Osteoblast (primary cell): ENCODE data around the gene TEX261. TPM values are rescaled to one million over a fixed set of nuclear protein-coding genes. Genes with fewer than 3 reads are reported as not detected.

ENCODE experiments used
- DNase-seq: peaks from one replicate; pipeline ENCODE4 v3.0.0; 2011; ENCODE audit warnings: low spot score, mixed read lengths; ENCODE audit not compliant: insufficient read length; ENCODE audit errors: missing footprints
- H2AFZ ChIP-seq: 2 replicates; pipeline ENCODE4 v1.6.0; 2011; ENCODE audit warnings: mild to moderate bottlenecking, low read length
- H3K27ac ChIP-seq: 2 replicates; pipeline ENCODE4 v1.5.1; 2011; ENCODE audit warnings: mild to moderate bottlenecking, low read depth, low read length, moderate library complexity
- H3K27me3 ChIP-seq: 2 replicates; pipeline ENCODE4 v1.6.0; 2012; ENCODE audit warnings: mild to moderate bottlenecking, control low read depth, inconsistent platforms, low read length, moderate library complexity; ENCODE audit not compliant: insufficient read depth
- H3K36me3 ChIP-seq: 2 replicates; pipeline ENCODE4 v1.5.1; 2011; ENCODE audit warnings: mild to moderate bottlenecking, low read length, control low read depth, moderate library complexity; ENCODE audit not compliant: insufficient read depth
- H3K4me1 ChIP-seq: 2 replicates; pipeline ENCODE4 v1.5.1; 2011; ENCODE audit warnings: mild to moderate bottlenecking, low read length, control low read depth, moderate library complexity; ENCODE audit not compliant: insufficient read depth
- H3K4me2 ChIP-seq: 2 replicates; pipeline ENCODE4 v1.6.0; 2011; ENCODE audit warnings: mild to moderate bottlenecking, low read length; ENCODE audit not compliant: insufficient read depth
- H3K4me3 ChIP-seq: fragments of 200-600 bp; sonication (generic); 3 replicates; pipeline ENCODE4 v1.5.1; 2012; ENCODE audit warnings: mild to moderate bottlenecking, low read length, inconsistent platforms; ENCODE audit not compliant: insufficient read depth
- H3K79me2 ChIP-seq: 2 replicates; pipeline ENCODE4 v1.6.0; 2012; ENCODE audit warnings: mild to moderate bottlenecking, low read length, control low read depth, inconsistent platforms; ENCODE audit not compliant: insufficient read depth
- H3K9me3 ChIP-seq: 2 replicates; pipeline ENCODE4 v1.5.1; 2011; ENCODE audit warnings: low read depth, low read length, control low read depth
- H4K20me1 ChIP-seq: 2 replicates; pipeline ENCODE4 v1.6.0; 2012; ENCODE audit warnings: mild to moderate bottlenecking, low read length, control low read depth; ENCODE audit not compliant: insufficient read depth
- CTCF ChIP-seq: IDR thresholded peaks from 2 replicates; pipeline ENCODE4 v1.5.1; 2011; ENCODE audit warnings: mild to moderate bottlenecking, low read depth, low read length, moderate library complexity; ENCODE audit errors: extremely low read depth
- total RNA-seq: library from RNA; depleted of rRNA; stranded (reverse); fragments of >200 nt; gene quantifications from 2 replicates; pipeline ENCODE4 v1.2.3, GENCODE V29; 2012

Gene TEX261
- total RNA-seq, 1 donor, result 30.0 TPM

- Histone ChIP-seq H3K4me1 (peaks cover 2% of the 10 kb centered on the region), H3K27me3 (no peaks in the 10 kb centered on the region), H2AFZ (no peak overlapping the region), H3K79me2 (no peaks in the 10 kb centered on the region), H3K36me3 (no peaks in the 10 kb centered on the region), H3K9me3 (no peaks in the 10 kb centered on the region), H3K27ac (no peak overlapping the region), H3K4me3 (no peak overlapping the region), H4K20me1 (peaks cover 5% of the 10 kb centered on the region), H3K4me2 (no peak overlapping the region)
- peak; percentile 11 for TF ChIP-seq CTCF
- DNase-seq, result peak; percentile 21
Measured at GRCh38 chr2:70959851-70960832, 34.5 kb downstream of the TEX261 start.

GRCh38 chr2:70959271-70959761 lies 35.4 kb downstream of the TEX261 start:
- H3K9me3 ChIP-seq, result no peaks in the 10 kb centered on the region
- TF ChIP-seq CTCF, result no peak
- no peak overlapping the region for H2AFZ ChIP-seq
- H3K27me3 ChIP-seq, result no peaks in the 10 kb centered on the region
- peak; percentile 61 for DNase-seq
- no peak overlapping the region for H3K27ac ChIP-seq
- peaks cover under 1% of the 10 kb centered on the region for H4K20me1 ChIP-seq
- H3K4me3 ChIP-seq, result no peak overlapping the region
- no peak overlapping the region for H3K4me2 ChIP-seq
- no peaks in the 10 kb centered on the region for H3K79me2 ChIP-seq
- no peaks in the 10 kb centered on the region for H3K4me1 ChIP-seq
- no peaks in the 10 kb centered on the region for H3K36me3 ChIP-seq

- no peak overlapping the region for H3K27ac ChIP-seq
- H3K4me3 ChIP-seq, result no peak overlapping the region
- no peak for TF ChIP-seq CTCF
- H3K27me3 ChIP-seq, result no peaks in the 10 kb centered on the region
- H3K4me1 ChIP-seq, result no peaks in the 10 kb centered on the region
- H3K79me2 ChIP-seq, result no peaks in the 10 kb centered on the region
- peak; percentile 21 for DNase-seq
- no peaks in the 10 kb centered on the region for H3K9me3 ChIP-seq
- H3K4me2 ChIP-seq, result no peak overlapping the region
- no peaks in the 10 kb centered on the region for H4K20me1 ChIP-seq
- H2AFZ ChIP-seq, result no peak overlapping the region
- H3K36me3 ChIP-seq, result no peaks in the 10 kb centered on the region
Measured at GRCh38 chr2:70958759-70959158, 35.9 kb downstream of the TEX261 start.

- H3K27me3 ChIP-seq, result no peaks in the 10 kb centered on the region
- no peaks in the 10 kb centered on the region for H3K36me3 ChIP-seq
- no peaks in the 10 kb centered on the region for H3K79me2 ChIP-seq
- H3K9me3 ChIP-seq, result no peaks in the 10 kb centered on the region
- no peaks in the 10 kb centered on the region for H4K20me1 ChIP-seq
- no peak overlapping the region for H3K4me3 ChIP-seq
- no peak overlapping the region for H3K27ac ChIP-seq
- no peaks in the 10 kb centered on the region for H3K4me1 ChIP-seq
- peak; percentile 50 for DNase-seq
- H2AFZ ChIP-seq, result no peak overlapping the region
- no peak overlapping the region for H3K4me2 ChIP-seq
- no peak for TF ChIP-seq CTCF
Measured at GRCh38 chr2:70957798-70958197, 36.9 kb downstream of the TEX261 start.
